ENCODE data around the gene CCDC170. TPM values are rescaled to one million over a fixed set of nuclear protein-coding genes. Genes with fewer than 3 reads are reported as not detected.

CCDC170 gene
- polyA plus RNA-seq, 1 donor from 2014 or later = 0.15 TPM

DNA sequence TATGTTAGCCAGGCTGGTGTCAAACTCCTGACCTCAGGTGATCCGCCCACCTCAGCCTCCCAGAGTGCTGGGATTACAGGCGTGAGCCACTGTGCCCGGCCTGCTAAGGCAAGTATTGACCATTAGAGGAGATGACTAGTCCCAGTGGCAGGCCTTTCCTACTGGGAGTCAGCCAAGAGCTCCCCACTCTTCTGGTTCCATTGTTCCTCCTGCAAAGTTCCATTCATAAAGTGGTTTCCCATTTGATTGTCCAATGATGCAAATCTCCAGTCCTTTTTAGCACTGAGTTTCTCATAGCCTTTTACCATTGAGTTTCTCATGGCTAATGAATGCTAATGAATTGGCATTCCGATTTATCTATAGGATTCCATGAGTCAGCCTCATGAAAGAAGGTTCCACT, 165.4 kb downstream of the CCDC170 start:
- Histone ChIP-seq H3K27ac (ENCODE audit: low read length) (no peak overlapping the region), H3K4me3 (ENCODE audit: low read length) (no peak overlapping the region), H3K9me3 (ENCODE audit: low read length) (no peaks in the 10 kb centered on the region), H4K20me1 (ENCODE audit: insufficient read depth) (no peaks in the 10 kb centered on the region), H3K79me2 (replicated peaks; ENCODE audit: insufficient read depth, low read length) (no peaks in the 10 kb centered on the region), H3K27me3 (ENCODE audit: insufficient read depth, low read depth, low read length) (no peaks in the 10 kb centered on the region), H3K9me2 (ENCODE audit: insufficient read depth, low read length) (no peaks in the 10 kb centered on the region), H3K9ac (ENCODE audit: low read length) (no peak overlapping the region), H2AFZ (ENCODE audit: low read depth, low read length) (no peak overlapping the region), H3K36me3 (ENCODE audit: insufficient read depth, low read length) (no peaks in the 10 kb centered on the region), H3F3A (ENCODE audit: insufficient read depth, low read length, poor library complexity, severe bottlenecking) (no peaks in the 10 kb centered on the region), H3K4me2 (ENCODE audit: low read length) (no peak overlapping the region)
- no peak for TF ChIP-seq TAF1 (IDR thresholded peaks at IDR 0.05; ENCODE audit: low read depth)
- TF ChIP-seq EP300 (conservative IDR thresholded peaks at IDR 0.05; ENCODE audit: poor library complexity, severe bottlenecking) = no peak
- TF ChIP-seq, protein P1, sequence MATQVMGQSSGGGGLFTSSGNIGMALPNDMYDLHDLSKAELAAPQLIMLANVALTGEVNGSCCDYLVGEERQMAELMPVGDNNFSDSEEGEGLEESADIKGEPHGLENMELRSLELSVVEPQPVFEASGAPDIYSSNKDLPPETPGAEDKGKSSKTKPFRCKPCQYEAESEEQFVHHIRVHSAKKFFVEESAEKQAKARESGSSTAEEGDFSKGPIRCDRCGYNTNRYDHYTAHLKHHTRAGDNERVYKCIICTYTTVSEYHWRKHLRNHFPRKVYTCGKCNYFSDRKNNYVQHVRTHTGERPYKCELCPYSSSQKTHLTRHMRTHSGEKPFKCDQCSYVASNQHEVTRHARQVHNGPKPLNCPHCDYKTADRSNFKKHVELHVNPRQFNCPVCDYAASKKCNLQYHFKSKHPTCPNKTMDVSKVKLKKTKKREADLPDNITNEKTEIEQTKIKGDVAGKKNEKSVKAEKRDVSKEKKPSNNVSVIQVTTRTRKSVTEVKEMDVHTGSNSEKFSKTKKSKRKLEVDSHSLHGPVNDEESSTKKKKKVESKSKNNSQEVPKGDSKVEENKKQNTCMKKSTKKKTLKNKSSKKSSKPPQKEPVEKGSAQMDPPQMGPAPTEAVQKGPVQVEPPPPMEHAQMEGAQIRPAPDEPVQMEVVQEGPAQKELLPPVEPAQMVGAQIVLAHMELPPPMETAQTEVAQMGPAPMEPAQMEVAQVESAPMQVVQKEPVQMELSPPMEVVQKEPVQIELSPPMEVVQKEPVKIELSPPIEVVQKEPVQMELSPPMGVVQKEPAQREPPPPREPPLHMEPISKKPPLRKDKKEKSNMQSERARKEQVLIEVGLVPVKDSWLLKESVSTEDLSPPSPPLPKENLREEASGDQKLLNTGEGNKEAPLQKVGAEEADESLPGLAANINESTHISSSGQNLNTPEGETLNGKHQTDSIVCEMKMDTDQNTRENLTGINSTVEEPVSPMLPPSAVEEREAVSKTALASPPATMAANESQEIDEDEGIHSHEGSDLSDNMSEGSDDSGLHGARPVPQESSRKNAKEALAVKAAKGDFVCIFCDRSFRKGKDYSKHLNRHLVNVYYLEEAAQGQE (IDR thresholded peaks at IDR 0.05; ENCODE audit: borderline replicate concordance) = no peak
- no peak for TF ChIP-seq EZH2 (IDR thresholded peaks at IDR 0.05; ENCODE audit: borderline replicate concordance, insufficient read depth, low read length, poor library complexity, severe bottlenecking)
- no peak for TF ChIP-seq POLR2AphosphoS5 (IDR thresholded peaks at IDR 0.05)
- TF ChIP-seq MXI1 (conservative IDR thresholded peaks at IDR 0.05; ENCODE audit: poor library complexity, severe bottlenecking) = no peak
- TF ChIP-seq RAD21 (conservative IDR thresholded peaks at IDR 0.05) = no peak
- TF ChIP-seq, protein P2, sequence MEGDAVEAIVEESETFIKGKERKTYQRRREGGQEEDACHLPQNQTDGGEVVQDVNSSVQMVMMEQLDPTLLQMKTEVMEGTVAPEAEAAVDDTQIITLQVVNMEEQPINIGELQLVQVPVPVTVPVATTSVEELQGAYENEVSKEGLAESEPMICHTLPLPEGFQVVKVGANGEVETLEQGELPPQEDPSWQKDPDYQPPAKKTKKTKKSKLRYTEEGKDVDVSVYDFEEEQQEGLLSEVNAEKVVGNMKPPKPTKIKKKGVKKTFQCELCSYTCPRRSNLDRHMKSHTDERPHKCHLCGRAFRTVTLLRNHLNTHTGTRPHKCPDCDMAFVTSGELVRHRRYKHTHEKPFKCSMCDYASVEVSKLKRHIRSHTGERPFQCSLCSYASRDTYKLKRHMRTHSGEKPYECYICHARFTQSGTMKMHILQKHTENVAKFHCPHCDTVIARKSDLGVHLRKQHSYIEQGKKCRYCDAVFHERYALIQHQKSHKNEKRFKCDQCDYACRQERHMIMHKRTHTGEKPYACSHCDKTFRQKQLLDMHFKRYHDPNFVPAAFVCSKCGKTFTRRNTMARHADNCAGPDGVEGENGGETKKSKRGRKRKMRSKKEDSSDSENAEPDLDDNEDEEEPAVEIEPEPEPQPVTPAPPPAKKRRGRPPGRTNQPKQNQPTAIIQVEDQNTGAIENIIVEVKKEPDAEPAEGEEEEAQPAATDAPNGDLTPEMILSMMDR (IDR thresholded peaks at IDR 0.05; ENCODE audit: poor library complexity, severe bottlenecking) = no peak
- TF ChIP-seq SMC3 (conservative IDR thresholded peaks at IDR 0.05; ENCODE audit: poor library complexity) = no peak

DNA sequence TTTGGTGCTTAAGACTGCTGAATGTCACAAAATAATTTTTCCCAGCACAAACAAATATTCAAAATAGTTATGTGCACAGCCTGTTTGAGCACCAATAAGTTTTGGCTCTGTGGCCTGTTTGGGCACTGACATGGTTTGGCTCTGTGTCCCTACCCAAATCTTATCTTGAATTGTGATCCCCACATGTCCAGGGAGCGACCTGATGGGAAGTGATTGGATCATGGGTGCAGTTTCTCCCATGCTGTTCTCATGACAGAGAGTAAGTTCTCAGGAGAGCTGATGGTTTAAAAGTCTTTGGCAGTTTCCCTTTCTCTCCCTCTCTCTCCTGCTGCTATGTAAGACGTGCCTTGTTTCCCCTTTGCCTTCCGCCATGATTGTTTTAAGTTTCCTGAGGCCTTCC, 167.7 kb downstream of the CCDC170 start:
- H3K9ac ChIP-seq (ENCODE audit: low read length) = no peak overlapping the region
- TF ChIP-seq POLR2AphosphoS5 (IDR thresholded peaks at IDR 0.05) (no peak), RAD21 (conservative IDR thresholded peaks at IDR 0.05) (no peak), TAF1 (IDR thresholded peaks at IDR 0.05; ENCODE audit: low read depth) (no peak), EP300 (conservative IDR thresholded peaks at IDR 0.05; ENCODE audit: poor library complexity, severe bottlenecking) (no peak), MXI1 (conservative IDR thresholded peaks at IDR 0.05; ENCODE audit: poor library complexity, severe bottlenecking) (no peak), SMC3 (conservative IDR thresholded peaks at IDR 0.05; ENCODE audit: poor library complexity) (no peak), EZH2 (IDR thresholded peaks at IDR 0.05; ENCODE audit: borderline replicate concordance, insufficient read depth, low read length, poor library complexity, severe bottlenecking) (no peak)
- TF ChIP-seq, protein P1 (IDR thresholded peaks at IDR 0.05; ENCODE audit: borderline replicate concordance) = no peak
- TF ChIP-seq, protein P2 (IDR thresholded peaks at IDR 0.05; ENCODE audit: poor library complexity, severe bottlenecking) = no peak
- H2AFZ ChIP-seq (ENCODE audit: low read depth, low read length) = no peak overlapping the region
- no peak overlapping the region for H3K4me3 ChIP-seq (ENCODE audit: low read length)
- H3K36me3 ChIP-seq (ENCODE audit: insufficient read depth, low read length) = no peaks in the 10 kb centered on the region
- no peak overlapping the region for H3K4me2 ChIP-seq (ENCODE audit: low read length)
- H3K79me2 ChIP-seq (replicated peaks; ENCODE audit: insufficient read depth, low read length) = no peaks in the 10 kb centered on the region
- H3K27me3 ChIP-seq (ENCODE audit: insufficient read depth, low read depth, low read length) = no peaks in the 10 kb centered on the region
- H4K20me1 ChIP-seq (ENCODE audit: insufficient read depth) = no peaks in the 10 kb centered on the region
- no peak overlapping the region for H3K27ac ChIP-seq (ENCODE audit: low read length)
- H3K9me3 ChIP-seq (ENCODE audit: low read length) = no peaks in the 10 kb centered on the region
- no peaks in the 10 kb centered on the region for H3F3A ChIP-seq (ENCODE audit: insufficient read depth, low read length, poor library complexity, severe bottlenecking)
- H3K9me2 ChIP-seq (ENCODE audit: insufficient read depth, low read length) = no peaks in the 10 kb centered on the region
